GM21381 (cell line): ENCODE data around the gene NDUFS2.

Experiments
- ATAC-seq: cut with Tn5 transposase; IDR thresholded peaks from one replicate; pipeline ENCODE4 v1.9.1; 2021; ENCODE audit warnings: mild to moderate bottlenecking, moderate library complexity; ENCODE audit not compliant: unreplicated experiment

NDUFS2 gene

DNA sequence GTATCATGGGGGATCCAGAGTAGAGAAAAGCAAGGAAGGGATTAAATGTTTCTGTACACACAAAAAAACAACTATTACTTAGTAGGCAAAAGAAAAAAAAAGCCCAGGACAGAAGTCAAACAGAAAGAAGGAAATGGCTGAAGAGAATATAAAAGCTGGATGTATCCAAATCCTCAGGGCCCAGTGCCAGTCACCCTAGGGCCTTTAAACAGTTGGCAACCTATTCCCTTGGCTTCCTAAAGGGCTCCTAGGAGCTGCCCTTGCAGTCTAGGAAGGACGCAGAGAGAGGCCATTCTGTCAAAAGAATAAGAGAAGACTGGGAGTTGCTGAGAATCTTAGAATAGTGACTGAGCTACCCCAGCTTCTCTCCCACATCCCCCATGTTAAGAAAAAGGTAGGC is 29.8 kb upstream of the NDUFS2 start:
- no peak for ATAC-seq

DNA sequence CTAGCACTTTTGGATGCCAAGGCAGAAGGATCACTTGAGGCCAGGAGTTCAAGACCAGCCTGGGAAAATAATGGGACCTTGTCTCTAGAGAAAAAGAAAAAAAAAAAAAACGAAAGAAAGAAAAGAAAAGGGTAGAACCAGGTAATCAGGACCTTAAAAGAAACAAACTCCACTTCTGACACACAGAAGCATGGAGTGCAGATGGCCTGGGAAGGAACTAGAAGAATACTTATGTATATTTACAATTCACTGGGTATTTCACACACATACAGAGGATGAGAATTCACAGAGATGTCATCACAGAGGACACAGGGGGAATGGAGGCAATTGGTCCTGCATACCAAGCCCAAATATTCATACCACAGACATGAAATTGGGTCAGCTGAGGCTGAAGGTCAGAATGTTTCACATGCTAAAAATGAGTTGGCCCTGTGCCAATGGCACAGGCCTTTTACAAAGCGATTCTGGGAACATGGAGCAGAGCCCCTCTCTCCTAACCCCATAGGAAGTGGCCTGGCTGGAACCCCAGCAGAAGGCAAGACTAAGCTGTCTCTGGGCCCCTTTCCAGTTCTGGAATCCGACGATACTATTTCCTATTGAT is 29.3 kb upstream of the NDUFS2 start:
- no peak for ATAC-seq

DNA sequence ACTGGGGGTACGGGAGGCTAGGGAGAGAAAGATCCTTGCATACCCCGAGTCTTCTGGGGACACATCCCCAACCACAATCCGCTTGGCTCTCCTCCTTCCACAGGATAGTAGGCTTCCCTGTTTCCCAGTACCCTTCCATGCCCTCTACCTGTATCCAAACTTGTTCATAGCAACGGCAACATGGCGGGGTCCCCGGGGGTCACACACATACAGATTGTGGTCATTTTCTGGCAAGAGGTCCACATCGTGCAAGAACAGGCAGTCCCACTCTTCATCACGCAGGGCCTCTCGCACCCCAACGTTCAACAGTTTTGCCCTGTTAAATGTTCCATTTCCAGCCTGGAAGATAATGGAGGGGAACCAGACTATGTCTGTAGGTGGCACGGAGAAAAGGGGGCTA is 28.5 kb upstream of the NDUFS2 start:
- no peak for ATAC-seq

DNA sequence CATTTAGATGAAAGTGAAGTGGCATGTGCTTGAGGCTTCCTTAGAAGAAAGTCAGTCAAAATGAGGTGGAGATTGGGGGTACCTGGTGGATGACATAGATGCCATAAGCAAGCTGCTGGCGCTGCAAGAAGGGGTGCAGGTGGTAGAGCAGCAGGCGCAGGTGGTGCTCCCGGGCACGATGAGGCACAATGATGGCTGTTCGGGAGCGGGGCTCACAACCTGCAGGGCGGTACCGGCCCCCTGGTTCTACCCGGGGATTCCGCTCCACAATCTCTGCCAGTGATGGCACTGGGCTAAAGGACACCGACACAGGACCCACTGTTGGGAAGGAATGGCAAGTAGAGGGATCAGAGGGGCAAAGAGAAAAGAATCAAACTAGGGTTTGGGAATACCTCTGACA is 27.3 kb upstream of the NDUFS2 start:
- ATAC-seq, result no peak

DNA sequence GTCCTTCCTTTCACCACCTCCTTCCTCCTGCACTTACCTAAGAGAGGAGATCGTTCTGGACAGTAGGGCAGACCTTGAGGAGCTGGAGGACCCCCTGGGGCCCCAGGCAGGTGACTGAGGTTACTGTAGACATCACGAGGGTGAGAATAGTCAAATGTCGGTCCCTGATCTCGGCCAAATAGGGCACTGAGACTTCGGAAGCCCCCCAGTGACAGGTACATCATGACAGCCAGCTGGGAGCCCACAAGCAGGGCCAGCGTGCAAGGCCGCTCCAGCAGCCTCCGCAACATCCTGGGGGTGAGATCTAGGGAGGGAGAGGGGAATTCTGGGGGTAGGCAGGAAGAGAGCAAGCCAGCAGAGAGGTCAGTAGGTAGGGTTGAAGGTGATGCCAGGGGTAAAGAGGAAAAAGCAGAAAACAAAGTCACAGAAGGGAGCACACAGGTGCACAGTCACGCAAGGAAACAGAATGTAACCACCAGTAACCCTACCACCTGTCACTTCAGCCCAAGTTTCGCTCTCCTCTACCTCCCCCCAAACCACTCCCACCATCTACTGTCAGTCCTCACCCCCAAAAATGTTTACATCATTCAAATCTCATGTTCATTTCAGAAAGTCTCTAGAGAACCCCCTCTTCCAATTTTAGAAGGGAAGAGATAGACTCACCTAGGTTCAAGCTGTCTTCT is 26.3 kb upstream of the NDUFS2 start:
- no peak for ATAC-seq

DNA sequence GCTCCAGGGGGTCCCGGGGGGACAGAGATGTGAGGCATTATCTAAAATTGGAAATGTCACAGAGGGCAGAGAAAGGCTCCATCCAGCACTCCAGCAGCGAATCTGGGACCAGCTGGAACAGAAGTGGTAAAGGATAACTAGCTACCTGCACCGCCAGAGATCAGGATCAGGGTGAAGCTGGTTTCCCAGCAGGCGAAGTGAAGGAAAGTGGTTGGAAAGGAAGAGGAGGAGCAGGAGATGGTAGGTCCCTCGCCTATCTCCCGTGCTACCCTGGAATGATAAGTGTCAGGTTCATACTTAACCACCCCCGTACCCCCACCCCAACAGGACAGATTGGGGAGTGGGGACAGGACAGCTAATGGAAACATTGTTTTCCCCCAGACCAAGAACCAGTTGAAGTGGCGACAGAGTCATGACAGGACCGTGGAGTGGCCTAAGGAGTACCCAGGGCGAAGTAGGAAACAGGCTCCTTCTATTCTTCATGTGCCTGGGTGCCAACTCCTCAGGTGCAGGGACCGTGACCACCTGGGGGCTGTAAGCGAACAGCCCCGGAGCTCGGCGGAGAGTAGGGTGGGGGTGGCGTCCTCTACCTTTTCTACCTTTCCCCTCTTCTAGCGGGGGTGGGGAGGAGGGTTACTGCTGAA is 25.6 kb upstream of the NDUFS2 start:
- no peak for ATAC-seq

DNA sequence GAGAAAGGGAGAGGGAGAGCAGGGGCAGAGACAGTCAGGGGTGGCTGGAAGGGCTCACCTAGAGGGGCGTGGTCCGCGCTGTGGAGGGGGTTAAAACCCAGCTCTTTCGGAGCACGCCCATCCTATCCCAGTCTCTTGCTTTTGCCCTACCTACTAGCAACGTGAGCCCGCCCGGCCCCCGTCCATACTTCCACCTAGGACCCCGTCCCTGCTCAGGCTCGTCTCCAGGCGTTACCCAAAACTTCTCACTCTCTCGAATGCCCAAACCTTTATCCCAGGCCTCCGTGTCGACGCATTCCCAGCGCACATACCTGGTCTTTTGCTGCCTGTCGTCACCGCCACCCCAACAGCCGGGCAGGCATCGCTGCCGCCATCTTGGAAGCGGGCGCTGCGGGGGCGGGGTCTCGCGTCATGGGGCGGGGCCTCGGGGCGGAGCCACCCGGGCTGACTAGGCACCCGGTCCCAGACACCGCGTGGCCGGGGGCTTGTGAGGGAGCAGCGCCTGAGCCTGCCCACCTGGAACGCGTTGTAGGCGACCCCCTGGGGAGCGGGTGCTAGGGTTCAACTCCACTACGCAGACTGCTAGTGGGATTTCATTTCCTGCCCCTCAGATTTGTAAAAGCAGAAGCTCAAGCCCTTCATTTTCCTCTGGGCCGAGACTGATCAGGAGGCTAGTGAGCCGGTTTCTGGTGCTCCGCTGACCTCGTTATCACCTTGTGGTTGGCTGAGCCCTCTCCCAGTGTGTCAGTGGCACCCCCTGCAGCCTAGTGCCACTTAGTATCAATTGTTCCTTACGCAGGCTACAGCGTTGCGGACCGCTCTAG is 24.8 kb upstream of the NDUFS2 start, which contains the start of gene B4GALT3:
B4GALT3 (minus strand) TSS at position 396 of the 824 bp plus-strand sequence. CDS start 1,447 bp downstream, outside the sequence.
- peak; percentile 79 for ATAC-seq

DNA sequence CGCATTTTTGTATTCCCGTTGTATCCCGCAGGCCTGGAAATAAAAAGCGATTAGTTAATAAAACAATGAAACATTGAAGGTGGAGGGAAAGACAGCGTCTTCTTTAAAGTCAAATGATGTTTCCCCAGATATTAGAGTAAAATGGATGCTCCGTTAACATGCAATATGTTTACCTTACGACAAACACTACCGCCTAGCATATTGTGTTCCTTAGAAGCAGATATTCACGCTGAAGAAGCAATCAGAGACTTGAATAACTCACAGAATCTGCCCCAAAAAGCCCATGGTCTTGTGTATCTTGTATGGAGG is 24.3 kb upstream of the NDUFS2 start:
- ATAC-seq, result no peak

DNA sequence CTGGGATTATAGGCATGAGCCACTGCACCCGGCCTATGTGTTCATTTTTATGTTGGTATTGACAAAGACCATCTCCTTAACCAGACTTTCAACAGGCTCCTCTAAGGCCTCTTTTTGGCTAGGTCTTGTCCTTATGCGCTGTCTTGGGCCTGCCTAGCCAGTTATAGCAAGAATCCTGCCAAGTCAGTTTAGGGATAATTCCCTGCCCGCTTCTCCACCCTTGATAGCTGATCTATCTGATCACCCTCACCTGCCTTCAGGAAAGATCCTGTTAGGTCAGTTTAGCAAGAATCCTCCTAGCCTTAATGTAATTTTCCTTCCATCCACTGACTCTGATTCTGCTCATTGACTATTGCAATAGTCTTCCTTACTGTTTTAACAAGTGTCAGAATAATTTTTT is 22.5 kb upstream of the NDUFS2 start:
- no peak for ATAC-seq

DNA sequence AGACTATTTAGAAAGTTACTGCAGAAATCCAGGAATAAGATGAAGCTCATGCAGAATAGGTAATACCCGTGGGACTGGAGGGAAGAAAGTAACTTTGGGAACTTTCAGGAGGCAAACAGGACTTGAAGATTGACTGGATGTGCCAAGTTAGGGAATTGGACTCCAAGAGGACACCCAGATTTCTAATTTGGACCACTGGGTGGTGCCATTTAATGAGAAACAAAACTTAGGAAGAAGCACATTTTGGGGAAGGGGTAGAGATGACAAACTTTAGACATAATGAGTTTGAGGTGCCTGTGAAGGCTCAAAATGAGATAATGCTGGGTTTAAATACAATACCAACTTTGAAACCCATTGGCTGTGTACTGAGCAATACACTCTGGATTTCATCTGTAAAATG is 21.5 kb upstream of the NDUFS2 start:
- ATAC-seq, result no peak

DNA sequence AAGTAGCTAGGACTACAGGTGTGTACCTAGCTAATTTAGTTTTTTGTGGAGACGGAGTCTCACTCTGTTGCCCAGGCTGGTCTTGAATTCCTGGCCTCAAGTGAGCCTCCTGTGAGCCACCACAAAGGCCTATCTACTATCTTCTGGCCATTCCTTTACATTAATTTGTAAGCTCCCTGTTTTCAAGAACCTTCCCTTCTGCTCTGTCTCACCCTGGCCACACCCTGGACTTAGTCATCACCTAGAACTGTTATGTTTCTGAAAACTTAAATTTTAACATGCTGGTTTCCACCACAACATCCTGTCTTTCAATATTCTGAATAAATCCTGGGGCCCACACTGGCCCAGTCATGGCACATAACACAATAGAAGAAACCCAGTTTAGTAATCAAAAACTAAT is 20.0 kb upstream of the NDUFS2 start:
- ATAC-seq, result no peak

DNA sequence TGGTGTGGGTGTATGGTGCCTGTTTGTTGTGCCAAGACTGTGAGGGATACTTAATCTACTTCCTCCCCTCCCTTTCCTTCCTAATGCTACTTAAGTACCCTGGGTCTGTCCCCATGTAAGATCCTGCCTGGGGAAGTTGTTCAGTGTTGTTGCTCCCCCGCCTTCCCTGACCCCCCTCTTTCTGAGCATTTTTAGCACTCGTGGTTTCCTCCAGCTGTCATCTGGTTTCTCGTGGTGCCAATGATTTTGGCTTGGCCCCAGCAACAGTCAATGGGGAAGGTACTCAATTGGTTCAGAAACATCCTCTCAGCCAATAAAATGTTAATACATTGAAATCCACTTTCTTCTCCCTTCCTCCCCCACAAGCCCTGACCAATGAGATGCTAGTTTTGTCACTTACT is 16.9 kb upstream of the NDUFS2 start:
- peak; percentile 63 for ATAC-seq

DNA sequence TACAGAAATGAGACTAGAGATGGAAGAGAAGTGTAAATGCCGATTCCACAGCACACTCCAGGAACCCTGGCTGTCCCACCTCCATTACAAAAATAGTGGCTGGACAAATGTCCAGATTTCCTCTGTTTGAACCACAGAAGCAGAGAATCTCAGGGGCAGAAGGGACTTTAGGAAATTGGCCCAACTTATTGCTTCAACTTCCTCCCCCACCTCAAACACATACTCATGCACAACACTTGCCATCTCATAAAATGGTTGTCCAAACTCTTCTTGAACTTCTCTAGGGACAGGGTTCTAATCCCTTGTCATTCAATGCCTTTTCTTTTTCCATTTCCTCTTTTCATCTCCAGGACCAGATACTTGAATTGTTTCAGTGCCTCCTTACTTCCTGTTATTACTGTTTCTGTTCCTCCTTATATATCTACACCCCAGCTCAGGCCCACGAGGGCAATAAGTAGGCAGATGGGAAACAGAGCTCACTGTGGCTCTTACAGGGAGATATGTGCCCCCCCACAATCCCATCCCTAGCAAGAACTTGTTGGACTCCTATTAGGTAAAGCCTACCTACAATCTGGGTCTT is 16.3 kb upstream of the NDUFS2 start:
- peak; percentile 12 for ATAC-seq

DNA sequence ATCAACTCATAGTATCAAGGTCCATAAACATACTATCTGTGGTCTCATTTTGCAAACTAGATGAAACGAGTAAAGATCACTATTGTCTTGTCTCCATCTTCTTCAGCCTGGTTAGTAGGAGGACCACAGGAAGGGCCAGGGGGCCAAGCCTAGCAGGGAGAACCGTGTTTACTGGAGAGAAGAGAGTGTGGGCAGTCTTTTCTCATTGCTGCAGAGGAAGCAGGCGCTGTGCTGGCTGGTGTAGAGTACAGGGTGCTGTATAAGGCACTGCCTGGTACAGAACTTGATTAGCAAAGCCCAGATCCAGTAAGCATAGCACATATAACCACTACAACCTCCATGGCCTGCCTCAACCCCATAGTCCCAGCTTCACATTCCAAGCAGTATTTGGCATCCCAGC is 14.9 kb upstream of the NDUFS2 start:
- no peak for ATAC-seq

DNA sequence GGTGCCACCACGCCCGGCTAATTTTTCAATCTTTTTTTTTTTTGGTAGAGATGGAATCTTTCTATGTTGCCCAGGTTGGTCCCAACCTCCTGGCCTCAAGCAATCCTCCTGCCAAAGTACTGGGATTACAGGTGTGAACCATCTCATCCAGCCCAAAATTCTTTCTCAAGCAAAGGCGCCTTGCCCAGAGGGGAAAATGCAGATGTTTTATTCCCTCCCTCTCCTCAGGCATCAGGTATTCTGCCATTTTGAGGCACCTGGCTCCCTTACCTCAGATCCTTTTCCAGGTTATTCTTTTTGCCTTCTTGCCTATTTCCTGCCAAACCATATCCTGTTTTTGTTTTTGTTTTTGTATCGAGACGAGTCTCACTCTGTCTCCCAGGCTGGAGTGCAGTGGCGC is 13.8 kb upstream of the NDUFS2 start:
- ATAC-seq, result no peak

DNA sequence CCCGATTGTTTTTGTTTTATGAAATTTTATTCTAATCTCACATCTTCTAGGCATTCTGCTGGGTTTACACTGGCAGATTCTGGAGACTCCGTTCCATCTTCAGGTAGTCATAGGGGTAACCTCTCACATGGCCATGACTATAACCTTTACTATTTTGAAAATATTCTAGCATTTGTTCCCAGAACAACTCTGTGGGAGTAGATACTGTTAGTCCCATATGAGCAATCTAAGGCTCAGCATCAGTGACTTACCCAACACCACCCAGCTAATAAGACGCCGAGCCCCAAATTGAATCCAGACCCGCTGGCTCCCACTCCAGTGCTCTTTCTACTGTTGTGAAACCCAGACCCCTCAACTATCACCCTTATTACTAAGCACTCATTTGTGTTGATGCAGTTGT is 13.1 kb upstream of the NDUFS2 start:
- ATAC-seq, result no peak

DNA sequence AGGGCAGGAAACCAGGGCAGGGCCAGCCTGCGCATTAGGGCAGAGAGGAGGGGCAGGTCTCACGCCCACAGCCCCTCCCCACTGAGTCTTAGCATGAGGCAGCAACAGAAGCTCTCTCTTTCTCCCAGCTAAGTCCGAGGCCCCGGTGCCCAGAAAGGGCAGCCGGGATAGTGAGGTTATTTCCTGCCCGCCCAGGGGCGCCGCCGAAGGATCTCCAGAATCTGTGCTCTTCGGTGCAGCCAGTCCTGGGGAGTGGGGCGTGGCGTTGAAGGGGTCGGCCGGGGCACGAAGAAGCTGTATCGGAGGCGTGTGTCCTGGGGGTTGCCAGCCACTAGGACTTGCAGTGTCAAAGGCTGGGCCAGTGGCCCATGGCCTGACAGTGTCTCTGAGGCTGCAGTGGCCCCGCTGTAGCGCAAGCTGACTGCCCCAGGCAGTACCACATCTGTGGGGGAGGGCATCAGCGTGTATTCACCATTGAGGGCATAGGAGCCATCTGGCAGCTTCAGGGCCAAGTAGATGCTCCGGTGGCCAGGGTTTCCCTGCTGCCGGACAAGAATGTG is 11.1 kb upstream of the NDUFS2 start:
- no peak for ATAC-seq

DNA sequence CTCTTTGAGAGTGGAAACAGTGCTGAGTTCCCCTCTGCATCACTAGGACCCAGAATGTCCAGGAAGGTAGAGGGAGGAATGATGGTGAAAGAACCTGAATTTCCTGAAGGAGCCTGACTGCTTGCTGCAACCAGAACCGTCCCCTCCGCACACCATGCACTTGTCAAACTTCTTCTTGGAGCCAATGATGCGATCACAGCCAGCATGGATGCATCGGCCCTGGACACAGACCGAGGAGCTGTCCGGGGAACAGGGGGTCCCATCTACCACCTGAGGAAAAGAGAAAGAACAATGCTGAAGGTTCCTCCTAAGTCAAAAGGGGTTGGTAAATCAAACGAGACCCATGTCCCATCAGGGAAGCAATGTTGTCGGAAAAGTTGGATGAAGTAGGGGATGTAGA is 10.2 kb upstream of the NDUFS2 start:
- no peak for ATAC-seq

DNA sequence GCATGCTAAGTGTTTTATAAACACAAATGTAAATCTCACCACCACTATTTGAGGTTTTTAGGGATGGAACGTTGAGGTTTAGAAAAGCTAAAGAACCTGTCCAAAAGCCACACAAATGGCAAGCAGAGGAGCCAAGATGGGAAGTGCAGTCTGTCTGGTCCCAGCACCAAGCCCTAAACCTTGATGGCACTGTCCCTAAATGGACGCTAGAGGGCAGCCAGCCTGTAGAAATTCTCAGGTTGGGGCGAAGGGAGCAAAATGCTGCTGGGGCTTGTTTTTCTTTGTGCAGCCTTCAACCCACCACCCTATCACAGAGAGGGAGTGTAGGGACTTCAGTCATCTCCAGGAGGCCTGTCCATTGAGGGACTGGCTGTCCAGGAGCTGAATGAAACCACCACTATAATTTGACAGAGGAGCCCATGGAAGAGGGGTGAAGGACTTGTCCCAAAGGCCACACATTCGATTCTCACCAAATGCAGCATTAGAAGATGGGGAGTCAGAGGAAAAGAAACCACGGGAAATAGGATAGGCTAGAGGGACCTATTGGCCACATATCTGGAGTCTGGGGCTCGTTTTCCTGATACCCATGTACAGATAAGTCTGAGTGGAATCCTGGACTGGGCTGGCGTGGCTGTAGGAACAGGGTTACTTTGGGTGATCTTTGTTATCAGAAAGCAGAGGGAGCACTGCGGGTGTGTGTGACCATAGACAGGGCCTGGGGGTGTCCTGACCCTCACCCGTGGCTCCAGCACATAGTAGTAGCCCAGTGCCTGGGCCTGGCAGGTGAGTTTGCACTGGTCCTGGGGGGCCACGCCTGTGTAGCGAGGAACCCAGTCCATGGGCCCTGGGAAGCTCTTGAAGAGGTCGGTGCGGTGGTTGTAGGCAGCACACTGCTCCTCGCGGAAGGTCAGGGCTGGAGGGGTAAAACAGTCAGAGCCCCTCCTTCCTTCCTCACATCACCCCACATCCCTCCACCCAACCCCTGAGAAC is 9.4 kb upstream of the NDUFS2 start:
- peak; percentile 52 for ATAC-seq
